Activated naive CD8-positive, alpha-beta T cell treated with anti-CD3 and anti-CD28 coated beads for 36 hours (primary cell): ENCODE results near the gene SLC66A2. TPM values are rescaled to one million over a fixed set of nuclear protein-coding genes. Genes with fewer than 3 reads are reported as not detected.

ENCODE experiments used
- DNase-seq: peaks from one replicate; pipeline ENCODE4 v3.0.0; 2021
- H3K27ac Mint-ChIP-seq: one replicate; pipeline ENCODE4 v1.8.0; 2022; ENCODE audit warnings: mild to moderate bottlenecking, moderate library complexity, mixed read lengths
- H3K27me3 Mint-ChIP-seq: one replicate; pipeline ENCODE4 v1.8.0; 2022; ENCODE audit warnings: mild to moderate bottlenecking, mixed read lengths
- H3K36me3 Mint-ChIP-seq: one replicate; pipeline ENCODE4 v1.8.0; 2021; ENCODE audit warnings: mild to moderate bottlenecking, mixed read lengths
- H3K4me1 Mint-ChIP-seq: one replicate; pipeline ENCODE4 v1.8.0; 2021; ENCODE audit warnings: mixed read lengths
- H3K4me3 Mint-ChIP-seq: one replicate; pipeline ENCODE4 v1.8.0; 2022; ENCODE audit warnings: mild to moderate bottlenecking, moderate library complexity, mixed read lengths
- H3K9me3 Mint-ChIP-seq: one replicate; pipeline ENCODE4 v1.8.0; 2022; ENCODE audit warnings: mixed read lengths
- total RNA-seq, 2 experiments: library from RNA; stranded (reverse); gene quantifications; one replicate each; pipeline ENCODE4 v1.2.3, GENCODE V29; 2021

The SLC66A2 gene
- total RNA-seq, 2 experiments from 2014 or later = 30.0 to 30.2 TPM

DNA sequence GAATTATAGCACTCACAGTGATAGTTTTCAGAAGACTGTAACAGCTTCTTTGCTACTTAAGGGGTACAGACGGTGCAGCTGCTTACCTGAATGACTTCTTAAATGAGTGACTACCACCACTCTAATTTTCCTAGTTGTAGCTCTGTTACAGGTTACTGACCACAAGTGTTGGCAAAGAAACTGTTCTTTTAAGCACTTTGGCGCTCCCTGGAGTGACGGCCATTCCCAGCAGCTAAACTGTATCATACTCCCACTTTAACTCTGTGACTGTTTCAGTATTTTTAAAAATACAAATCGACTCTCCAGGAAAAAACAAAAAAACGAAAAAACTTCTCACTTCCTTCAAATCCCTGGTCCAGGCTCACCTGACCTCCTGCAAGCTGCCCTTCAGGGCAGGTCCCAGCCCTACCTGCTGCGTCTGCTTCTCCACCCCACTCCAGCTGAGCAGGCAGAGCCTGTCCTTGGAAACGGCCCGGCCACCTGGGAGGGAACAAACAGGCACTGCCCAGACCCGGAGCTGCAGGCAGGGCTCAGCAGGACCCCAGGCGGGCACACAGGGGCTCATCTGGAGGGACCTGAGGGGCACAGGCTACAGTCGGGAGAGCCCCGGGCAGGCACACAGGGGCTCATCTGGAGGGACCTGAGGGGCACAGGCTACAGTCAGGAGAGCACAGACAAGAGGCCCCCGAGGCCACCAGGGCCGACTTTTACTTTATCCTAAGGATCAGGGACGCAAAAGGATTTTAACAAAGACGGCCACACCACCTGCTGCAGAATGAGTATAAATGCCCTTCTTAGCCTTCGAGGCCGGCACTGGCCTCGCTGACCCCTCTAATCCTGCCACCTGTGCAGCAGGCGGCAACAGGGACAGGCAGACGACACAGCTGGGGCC lies 24.5 kb downstream of the SLC66A2 start:
- DNase-seq = no peak
- Mint-ChIP-seq H3K4me3 (no peak overlapping the region), H3K4me1 (peaks cover 2% of the 10 kb centered on the region), H3K27me3 (no peaks in the 10 kb centered on the region), H3K27ac (no peak overlapping the region), H3K9me3 (peaks cover 22% of the 10 kb centered on the region), H3K36me3 (peaks cover 47% of the 10 kb centered on the region)

DNA sequence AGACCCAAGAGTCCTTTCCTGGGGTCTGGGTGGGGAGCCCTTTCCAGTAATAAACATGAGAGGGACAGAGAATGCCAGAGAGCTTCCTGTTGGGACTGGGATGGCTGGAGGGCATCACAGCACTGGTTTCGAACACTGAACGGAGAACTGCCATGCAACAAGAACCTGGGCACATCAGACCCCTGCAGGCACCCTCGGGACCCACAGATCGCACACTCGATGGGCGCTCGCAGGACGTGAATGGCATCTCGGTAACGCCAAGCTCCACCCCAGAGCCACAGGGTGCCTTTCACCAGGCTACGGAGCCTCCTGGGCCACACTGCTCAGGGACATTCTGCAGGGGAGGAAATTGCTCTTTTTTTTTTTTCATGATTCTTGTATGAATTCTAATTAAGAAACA lies 25.1 kb downstream of the SLC66A2 start:
- H3K27me3 Mint-ChIP-seq = no peaks in the 10 kb centered on the region

DNA sequence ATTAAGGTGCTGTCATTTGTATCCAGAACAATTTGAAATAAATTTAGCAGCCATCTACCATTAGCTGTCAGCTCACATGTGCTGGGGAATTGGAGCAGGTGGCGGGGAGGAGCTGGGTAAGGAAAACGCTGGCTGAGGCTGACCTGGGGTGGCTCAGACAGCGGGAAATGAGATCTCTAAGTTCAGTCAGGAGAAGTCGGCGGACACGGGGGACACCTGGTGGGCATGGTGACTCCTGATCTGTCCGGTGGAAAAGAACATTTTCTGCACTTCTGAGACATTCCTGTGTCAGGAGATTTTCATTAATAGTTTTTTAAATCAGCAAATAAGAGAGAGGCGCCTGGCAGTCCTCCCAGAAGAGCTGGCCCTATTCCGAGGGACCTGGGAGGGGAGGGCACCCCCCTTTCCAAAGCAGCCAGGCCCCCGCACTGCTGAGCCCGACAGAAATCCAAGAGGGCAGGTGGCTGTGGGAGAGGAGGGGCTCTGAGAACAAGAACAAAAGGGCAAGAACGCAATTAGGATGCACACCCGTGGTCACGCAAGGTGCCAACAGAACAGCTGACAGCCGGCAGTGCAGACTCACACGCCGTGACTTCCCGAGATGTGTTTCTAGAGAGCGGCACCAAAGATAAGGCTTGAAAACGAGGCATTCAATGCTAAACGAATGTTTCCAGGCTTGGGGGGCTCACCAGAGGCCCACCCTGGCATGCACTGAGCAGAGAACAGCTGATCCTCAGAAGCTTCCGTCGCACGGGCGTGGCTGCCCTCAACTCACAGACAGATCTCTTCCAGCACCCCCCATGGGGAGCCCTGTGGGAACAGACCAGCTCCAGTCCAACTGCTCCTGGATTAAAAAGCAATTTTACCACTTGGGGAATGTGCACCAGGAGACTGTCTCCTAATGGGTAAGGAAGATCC lies 26.4 kb downstream of the SLC66A2 start:
- DNase-seq = no peak
- no peaks in the 10 kb centered on the region for H3K27me3 Mint-ChIP-seq

More for the DNA sequence above, 25.1 kb downstream of the SLC66A2 start:
- H3K36me3 Mint-ChIP-seq = peaks cover 44% of the 10 kb centered on the region
- peaks cover 2% of the 10 kb centered on the region for H3K4me1 Mint-ChIP-seq
- peaks cover 19% of the 10 kb centered on the region for H3K9me3 Mint-ChIP-seq
- no peak overlapping the region for H3K4me3 Mint-ChIP-seq
- H3K27ac Mint-ChIP-seq = no peak overlapping the region
- DNase-seq = no peak

DNA sequence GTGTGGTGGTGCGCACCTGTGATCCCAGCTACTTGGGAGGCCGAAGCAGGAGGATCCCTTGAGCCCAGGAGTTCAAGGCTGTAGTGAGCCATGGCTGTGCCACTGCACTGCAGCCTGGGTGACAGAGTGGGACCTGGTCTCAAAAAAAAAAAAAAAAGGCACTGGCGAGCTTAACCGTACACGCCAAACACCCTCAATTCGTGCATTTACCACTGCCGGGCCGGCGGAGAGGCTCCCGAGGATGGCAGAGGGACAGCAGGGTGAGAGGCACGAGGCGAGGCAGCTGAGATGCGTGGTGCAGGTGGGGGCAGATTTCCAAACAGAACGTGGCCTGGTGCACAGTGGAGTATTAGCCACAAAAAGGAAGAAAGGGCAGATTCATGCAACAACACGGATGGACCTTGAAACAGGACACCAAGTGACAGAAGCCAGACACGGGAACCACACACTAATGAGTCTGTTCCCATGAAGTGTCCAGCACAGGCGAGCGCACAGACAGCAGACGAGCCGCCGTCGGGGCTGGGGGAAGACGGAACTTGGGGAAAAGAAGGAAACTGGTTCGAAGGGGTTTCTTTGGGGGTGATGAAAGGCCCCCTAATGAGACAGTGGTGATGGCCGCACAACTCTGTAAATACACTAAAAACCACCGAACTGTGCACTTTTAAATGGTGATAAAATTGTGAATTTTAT lies 27.4 kb downstream of the SLC66A2 start:
- H3K27ac Mint-ChIP-seq = no peak overlapping the region
- H3K36me3 Mint-ChIP-seq = peaks cover 29% of the 10 kb centered on the region
- peaks cover 5% of the 10 kb centered on the region for H3K9me3 Mint-ChIP-seq
- H3K27me3 Mint-ChIP-seq = no peaks in the 10 kb centered on the region
- H3K4me3 Mint-ChIP-seq = no peak overlapping the region
- H3K4me1 Mint-ChIP-seq = peaks cover 2% of the 10 kb centered on the region
- DNase-seq = no peak

More for the DNA sequence above, 26.4 kb downstream of the SLC66A2 start:
- no peak overlapping the region for H3K27ac Mint-ChIP-seq
- H3K4me1 Mint-ChIP-seq = peaks cover 2% of the 10 kb centered on the region
- peaks cover 37% of the 10 kb centered on the region for H3K36me3 Mint-ChIP-seq
- H3K9me3 Mint-ChIP-seq = peaks cover 15% of the 10 kb centered on the region
- H3K4me3 Mint-ChIP-seq = no peak overlapping the region

DNA sequence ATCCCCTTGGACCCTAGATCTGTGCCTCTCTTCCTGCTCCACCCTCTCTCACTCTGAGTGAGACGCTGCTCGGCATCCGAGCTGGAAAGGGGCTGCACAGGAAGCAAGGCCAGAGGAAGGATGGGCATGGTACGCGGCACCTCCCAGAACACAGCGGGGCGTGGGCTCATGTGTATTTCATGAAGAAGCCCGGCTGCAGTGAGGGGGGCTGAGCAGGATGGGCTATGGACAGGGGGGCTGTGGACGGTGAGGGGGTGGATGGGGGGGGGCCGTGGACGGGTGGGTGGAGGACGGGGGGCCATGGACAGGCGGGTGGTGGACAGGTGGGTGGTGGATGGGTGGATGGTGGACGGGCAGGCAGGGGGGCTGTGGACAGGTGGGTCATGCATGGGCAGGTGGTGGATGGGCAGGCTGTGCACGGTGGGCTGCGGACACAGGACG lies 28.5 kb downstream of the SLC66A2 start:
- Mint-ChIP-seq H3K9me3 (no peaks in the 10 kb centered on the region), H3K4me1 (peaks cover 2% of the 10 kb centered on the region), H3K27me3 (no peaks in the 10 kb centered on the region), H3K27ac (no peak overlapping the region), H3K36me3 (peaks cover 22% of the 10 kb centered on the region), H3K4me3 (no peak overlapping the region)
- no peak for DNase-seq

DNA sequence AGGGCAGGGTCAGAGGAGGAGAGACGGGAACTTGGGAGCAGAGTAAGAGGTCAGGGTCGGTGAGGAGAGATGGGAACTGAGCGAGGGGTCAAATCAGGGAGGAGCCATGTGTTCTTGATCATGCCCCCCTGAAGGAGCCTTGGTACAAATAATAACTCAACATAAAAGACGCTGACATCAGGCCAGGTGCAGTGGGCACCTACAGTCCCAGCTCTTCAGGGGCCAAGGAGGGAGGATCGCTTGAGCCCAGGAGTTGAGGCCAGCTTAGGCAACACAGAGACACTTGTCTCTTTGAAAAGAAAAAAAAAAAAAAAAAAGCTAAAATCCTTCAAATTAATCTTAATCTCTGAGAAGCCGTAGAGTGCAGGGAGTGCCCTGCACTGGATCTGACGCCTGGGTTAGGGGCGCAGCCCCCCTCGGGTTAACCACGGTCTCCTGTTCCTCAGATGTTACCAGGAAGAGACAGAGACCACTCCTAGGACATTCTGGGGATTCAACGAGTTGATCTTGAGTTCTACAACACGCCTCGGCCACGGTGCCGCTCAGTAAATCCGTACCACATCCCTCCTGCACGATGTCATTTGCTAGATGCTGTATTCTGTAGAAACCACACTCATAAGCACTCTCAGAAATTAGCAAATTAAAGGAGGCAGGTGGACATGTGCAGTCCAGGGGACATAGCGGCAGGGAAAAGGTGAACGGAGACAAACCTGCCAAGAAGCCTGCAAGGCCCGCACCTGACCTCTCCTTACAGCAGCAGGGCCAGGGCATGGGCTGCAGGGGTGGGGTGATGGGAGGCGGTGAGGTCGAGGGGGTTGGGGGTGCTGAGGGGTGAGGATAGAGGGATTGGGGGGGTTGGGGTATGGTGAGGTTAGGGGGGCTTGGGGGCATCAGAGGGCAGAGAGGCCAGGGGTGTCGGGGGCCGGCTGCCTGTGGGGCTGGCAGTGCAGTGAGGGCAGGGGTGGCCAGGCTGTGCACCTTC lies 29.2 kb downstream of the SLC66A2 start:
- Mint-ChIP-seq H3K4me3 (no peak overlapping the region), H3K27ac (no peak overlapping the region), H3K9me3 (no peaks in the 10 kb centered on the region), H3K27me3 (no peaks in the 10 kb centered on the region), H3K4me1 (peaks cover 2% of the 10 kb centered on the region), H3K36me3 (peaks cover 24% of the 10 kb centered on the region)
- no peak for DNase-seq

DNA sequence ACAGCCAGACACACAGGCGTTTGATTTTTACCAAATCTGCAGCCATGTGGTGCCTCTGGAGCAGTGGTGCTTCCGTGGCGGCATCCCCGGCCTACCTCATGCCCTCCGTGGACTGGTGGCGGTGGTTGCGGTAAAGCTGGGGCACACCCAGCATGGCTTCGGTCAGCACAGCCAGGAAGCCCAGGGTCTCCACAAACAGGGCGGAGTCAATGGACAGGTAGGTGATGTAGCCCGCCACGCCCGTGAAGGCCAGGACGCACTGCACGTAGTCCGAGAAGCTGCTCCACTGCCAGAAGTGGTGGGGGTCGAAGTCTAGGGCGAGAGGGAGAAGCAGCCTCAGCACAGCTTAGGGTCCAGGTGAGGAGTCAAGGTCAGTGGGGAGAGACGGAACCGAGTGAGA lies 32.4 kb downstream of the SLC66A2 start:
- no peak for DNase-seq
- H3K4me3 Mint-ChIP-seq = no peak overlapping the region
- H3K36me3 Mint-ChIP-seq = peaks cover 48% of the 10 kb centered on the region
- no peaks in the 10 kb centered on the region for H3K27me3 Mint-ChIP-seq
- peaks cover 5% of the 10 kb centered on the region for H3K9me3 Mint-ChIP-seq
- H3K4me1 Mint-ChIP-seq = peaks cover 8% of the 10 kb centered on the region
- H3K27ac Mint-ChIP-seq = peak overlapping the region; percentile 43

DNA sequence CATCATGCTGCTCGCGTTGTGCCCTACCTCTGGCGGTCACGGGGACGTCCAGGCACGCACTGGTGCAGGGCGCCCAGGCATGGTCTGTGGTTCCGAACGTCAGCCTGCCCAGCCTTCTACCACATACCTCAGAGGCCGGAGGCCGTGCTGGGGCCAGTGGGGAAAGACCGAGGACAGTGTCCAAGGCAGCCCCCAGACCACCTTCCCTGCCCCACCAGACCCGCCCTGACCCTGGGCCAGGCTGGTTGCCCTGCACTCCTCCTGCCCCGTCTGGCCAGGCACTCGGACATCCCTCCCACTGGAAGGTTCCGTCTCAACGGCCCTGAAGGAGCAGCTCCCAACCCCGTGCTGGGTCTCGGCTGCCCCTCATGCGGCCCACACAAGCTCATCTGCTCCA lies 32.8 kb downstream of the SLC66A2 start:
- H3K27me3 Mint-ChIP-seq = no peaks in the 10 kb centered on the region
- no peak overlapping the region for H3K4me3 Mint-ChIP-seq
- H3K36me3 Mint-ChIP-seq = peaks cover 49% of the 10 kb centered on the region
- peaks cover 13% of the 10 kb centered on the region for H3K4me1 Mint-ChIP-seq
- H3K27ac Mint-ChIP-seq = no peak overlapping the region
- DNase-seq = no peak
- H3K9me3 Mint-ChIP-seq = peaks cover 5% of the 10 kb centered on the region

DNA sequence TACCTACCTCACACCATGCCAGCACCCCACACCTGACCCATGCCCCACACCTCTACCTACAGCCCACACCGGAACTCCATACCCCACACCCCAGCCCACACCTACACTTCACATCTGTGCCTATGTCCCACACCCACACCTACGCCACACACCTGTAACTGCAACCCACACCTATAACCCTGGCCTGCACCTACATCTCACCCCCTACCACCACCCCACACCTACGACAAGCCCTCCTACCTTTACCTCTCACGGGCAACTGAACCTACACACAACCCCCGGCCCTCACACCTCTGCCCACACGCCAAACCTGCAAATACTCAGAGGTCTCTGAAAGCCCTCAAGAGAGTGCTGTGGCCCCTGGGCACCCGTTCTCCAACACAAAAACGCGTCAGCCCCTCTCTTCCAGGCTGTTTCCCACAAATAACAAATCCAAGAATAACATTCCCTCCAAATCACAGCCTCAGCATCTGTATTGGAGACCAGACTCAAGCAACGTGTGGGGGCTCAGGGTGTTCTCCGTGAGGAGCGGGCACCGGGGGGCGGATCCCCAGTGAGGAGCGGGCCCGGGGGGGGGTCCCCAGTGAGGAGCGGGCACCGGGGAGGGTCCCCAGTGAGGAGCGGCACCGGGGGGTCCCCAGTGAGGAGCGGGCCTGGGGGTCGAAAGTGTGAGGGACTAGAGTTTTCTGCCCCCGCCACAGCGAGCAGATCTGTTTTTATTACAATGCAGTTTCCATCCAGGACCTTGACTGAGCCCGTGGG lies 33.4 kb downstream of the SLC66A2 start:
- H3K27me3 Mint-ChIP-seq = no peaks in the 10 kb centered on the region
- no peak overlapping the region for H3K4me3 Mint-ChIP-seq

DNA sequence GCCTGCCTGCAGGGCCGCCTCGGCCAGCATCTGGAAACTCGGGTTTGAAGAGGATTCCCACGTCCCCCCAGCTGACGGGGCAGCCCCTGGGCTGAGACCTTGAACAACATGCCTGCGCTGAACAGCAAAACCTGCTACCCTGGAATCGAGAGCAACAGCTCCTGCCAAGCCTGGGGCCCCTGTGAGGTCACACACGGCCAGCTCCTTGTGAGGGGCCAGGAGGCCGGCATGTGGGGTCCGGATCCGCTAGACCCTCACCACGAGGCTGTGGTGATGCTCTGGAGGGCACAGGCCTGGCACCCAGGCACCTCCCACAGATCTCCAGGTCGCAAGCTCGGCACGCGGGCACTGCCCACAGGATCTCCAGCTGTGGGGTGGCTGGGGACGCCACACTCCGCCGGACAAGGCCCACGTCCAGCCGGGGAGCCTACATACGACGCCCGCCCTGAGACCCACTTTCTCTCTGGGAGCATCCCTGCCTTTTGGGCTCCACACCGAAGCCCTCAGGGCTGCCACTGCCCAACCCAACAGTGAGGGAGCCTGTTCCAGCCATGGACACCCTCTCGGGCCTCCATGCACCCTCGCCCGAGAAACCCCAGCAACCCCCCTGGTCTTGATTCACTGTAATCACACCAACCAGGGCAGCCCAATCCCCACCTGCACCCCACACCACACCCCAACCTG lies 34.1 kb downstream of the SLC66A2 start:
- H3K36me3 Mint-ChIP-seq = peaks cover 56% of the 10 kb centered on the region
- H3K27me3 Mint-ChIP-seq = no peaks in the 10 kb centered on the region
- no peak overlapping the region for H3K27ac Mint-ChIP-seq
- H3K9me3 Mint-ChIP-seq = peaks cover 5% of the 10 kb centered on the region
- peaks cover 23% of the 10 kb centered on the region for H3K4me1 Mint-ChIP-seq
- no peak overlapping the region for H3K4me3 Mint-ChIP-seq
- DNase-seq = no peak

More for the DNA sequence above, 33.4 kb downstream of the SLC66A2 start:
- peak overlapping the region; percentile 29 for H3K27ac Mint-ChIP-seq
- peaks cover 51% of the 10 kb centered on the region for H3K36me3 Mint-ChIP-seq
- H3K9me3 Mint-ChIP-seq = peaks cover 5% of the 10 kb centered on the region
- peaks cover 19% of the 10 kb centered on the region for H3K4me1 Mint-ChIP-seq
- DNase-seq = no peak

DNA sequence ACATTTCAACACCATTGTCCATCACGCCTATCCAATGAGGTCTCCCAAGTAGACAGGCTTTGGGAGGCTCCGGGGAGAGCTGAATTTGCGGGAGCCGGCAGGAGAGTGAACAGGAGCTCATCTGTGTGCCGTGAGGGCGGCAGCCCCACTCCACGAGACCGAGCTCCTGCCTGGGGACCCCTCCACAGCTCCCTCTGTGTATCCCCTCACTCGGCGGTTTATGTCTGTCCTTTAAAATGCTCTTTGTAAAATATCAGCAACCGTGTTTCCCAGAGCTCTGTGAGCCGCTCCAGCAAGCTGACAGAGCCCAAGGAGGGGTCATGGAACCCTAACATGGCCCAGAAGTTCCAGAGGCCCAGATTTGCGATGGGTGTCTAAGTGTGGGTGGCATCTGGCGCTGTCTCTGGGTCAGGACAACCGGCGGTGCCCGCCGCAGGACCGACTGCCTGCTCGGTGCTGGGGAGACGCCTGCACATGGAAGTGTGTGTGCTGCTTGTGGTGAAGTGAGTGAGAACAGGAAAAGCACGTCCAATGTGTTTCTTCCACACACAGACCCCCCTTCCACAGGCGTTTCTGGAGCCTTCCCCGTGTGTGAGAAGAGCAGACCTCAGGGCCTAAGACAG lies 34.8 kb downstream of the SLC66A2 start:
- Mint-ChIP-seq H3K4me3 (no peak overlapping the region), H3K27ac (no peak overlapping the region), H3K9me3 (peaks cover 5% of the 10 kb centered on the region), H3K4me1 (peaks cover 26% of the 10 kb centered on the region), H3K36me3 (peaks cover 56% of the 10 kb centered on the region), H3K27me3 (no peaks in the 10 kb centered on the region)
- DNase-seq = no peak

DNA sequence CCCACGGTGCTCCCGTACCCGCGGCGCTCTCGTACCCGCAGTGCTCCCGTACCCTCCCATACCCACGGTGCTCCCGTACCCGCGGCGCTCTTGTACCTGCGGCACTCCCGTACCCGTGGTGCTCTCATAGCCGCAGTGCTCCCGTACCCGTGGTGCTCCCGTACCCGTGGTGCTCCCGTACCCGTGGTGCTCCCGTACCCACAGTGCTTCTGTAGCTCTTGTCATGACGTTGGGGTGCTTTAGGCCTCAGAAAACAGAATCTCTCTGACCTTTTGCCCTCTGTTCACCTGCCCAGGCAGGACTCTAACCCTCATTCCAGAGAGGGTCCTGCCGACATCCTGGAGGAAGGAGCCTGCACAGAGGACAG lies 35.3 kb downstream of the SLC66A2 start:
- Mint-ChIP-seq H3K9me3 (peaks cover 5% of the 10 kb centered on the region), H3K36me3 (peaks cover 56% of the 10 kb centered on the region)
- DNase-seq = no peak

More for the DNA sequence above, 35.3 kb downstream of the SLC66A2 start:
- H3K27ac Mint-ChIP-seq = no peak overlapping the region
- H3K4me3 Mint-ChIP-seq = no peak overlapping the region
- H3K27me3 Mint-ChIP-seq = no peaks in the 10 kb centered on the region
- peaks cover 26% of the 10 kb centered on the region for H3K4me1 Mint-ChIP-seq
